ENCODE data around the gene KCNAB1.

KCNAB1 gene

DNA sequence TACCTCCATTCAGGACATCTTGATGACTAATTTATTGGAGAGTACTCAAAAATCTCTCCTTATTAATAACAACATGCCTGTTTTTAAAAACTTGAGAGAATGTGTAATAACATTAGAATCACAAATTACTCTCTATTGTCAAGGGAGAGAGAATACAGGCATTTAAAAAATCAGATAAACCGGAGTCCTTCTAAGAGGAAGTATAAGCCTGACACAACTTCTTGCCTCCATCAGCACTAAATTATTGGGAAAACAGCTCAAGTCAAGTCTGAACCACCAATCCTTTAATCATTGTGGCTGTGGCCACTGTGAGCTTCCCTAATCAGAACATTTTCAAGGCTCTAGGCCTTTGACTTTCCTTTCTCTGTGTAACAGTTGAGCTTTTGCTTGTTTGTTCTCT, 396.6 kb downstream of the KCNAB1 start:
- TF ChIP-seq FOXP2 (optimal IDR thresholded peaks at IDR 0.05; ENCODE audit: borderline replicate concordance, extremely low read depth, extremely low read length, insufficient read depth) (no peak), SIN3A (IDR thresholded peaks at IDR 0.05; ENCODE audit: borderline replicate concordance, insufficient read depth, low read length) (no peak), TAF1 (IDR thresholded peaks at IDR 0.05; ENCODE audit: borderline replicate concordance, insufficient read depth, low read length) (no peak), POLR2AphosphoS5 (IDR thresholded peaks at IDR 0.05; ENCODE audit: low read depth, low read length) (no peak)
- TF ChIP-seq, protein P1, sequence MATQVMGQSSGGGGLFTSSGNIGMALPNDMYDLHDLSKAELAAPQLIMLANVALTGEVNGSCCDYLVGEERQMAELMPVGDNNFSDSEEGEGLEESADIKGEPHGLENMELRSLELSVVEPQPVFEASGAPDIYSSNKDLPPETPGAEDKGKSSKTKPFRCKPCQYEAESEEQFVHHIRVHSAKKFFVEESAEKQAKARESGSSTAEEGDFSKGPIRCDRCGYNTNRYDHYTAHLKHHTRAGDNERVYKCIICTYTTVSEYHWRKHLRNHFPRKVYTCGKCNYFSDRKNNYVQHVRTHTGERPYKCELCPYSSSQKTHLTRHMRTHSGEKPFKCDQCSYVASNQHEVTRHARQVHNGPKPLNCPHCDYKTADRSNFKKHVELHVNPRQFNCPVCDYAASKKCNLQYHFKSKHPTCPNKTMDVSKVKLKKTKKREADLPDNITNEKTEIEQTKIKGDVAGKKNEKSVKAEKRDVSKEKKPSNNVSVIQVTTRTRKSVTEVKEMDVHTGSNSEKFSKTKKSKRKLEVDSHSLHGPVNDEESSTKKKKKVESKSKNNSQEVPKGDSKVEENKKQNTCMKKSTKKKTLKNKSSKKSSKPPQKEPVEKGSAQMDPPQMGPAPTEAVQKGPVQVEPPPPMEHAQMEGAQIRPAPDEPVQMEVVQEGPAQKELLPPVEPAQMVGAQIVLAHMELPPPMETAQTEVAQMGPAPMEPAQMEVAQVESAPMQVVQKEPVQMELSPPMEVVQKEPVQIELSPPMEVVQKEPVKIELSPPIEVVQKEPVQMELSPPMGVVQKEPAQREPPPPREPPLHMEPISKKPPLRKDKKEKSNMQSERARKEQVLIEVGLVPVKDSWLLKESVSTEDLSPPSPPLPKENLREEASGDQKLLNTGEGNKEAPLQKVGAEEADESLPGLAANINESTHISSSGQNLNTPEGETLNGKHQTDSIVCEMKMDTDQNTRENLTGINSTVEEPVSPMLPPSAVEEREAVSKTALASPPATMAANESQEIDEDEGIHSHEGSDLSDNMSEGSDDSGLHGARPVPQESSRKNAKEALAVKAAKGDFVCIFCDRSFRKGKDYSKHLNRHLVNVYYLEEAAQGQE (IDR thresholded peaks at IDR 0.05; ENCODE audit: insufficient read depth in 1 of 2, low read depth in 2 of 2, low read length in 2 of 2): no peak

DNA sequence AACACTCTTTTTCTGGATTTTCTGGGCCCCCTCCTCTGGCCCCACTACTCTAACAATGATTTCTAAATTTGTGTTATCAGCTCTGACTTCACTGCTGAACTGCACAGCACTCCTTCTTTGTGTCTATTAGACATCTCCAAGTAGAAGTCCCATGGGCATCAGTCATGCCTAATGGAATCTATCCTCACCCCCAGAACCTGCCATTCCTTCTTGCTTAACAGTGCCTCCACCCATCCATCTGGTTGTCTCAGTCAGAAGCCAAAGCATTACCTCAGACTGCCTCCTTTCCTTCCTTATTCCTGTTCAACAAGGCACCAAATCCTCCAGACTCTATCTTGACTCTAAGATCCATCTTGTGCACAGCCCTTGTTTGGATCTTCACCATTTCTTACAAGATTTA, 398.3 kb downstream of the KCNAB1 start:
- no peak for TF ChIP-seq FOXP2 (optimal IDR thresholded peaks at IDR 0.05; ENCODE audit: borderline replicate concordance, extremely low read depth, extremely low read length, insufficient read depth)
- TF ChIP-seq POLR2AphosphoS5 (IDR thresholded peaks at IDR 0.05; ENCODE audit: low read depth, low read length): no peak
- TF ChIP-seq, protein P1 (IDR thresholded peaks at IDR 0.05; ENCODE audit: insufficient read depth in 1 of 2, low read depth in 2 of 2, low read length in 2 of 2): no peak
- TF ChIP-seq TAF1 (IDR thresholded peaks at IDR 0.05; ENCODE audit: borderline replicate concordance, insufficient read depth, low read length): no peak
- no peak for TF ChIP-seq SIN3A (IDR thresholded peaks at IDR 0.05; ENCODE audit: borderline replicate concordance, insufficient read depth, low read length)

DNA sequence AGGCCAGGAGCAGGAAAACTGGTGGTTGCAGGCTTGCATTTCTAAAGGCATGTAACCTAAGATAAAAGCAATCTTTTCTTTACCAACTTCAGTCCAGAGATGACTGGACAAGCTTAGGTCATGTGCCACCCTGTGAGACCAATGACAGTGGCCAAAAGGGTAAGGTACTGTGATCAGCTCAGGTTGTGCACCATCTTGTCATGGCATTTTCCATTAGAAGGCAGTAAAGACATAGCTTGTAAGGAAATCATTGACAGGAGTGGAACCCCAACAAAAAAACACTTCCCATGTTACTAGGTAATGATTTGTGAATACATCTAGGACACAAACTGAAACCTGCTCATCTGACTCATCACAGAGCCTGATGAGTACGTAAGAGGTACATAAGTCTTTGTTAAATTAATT, 399.4 kb downstream of the KCNAB1 start:
- TF ChIP-seq FOXP2 (optimal IDR thresholded peaks at IDR 0.05; ENCODE audit: borderline replicate concordance, extremely low read depth, extremely low read length, insufficient read depth) (no peak), POLR2AphosphoS5 (IDR thresholded peaks at IDR 0.05; ENCODE audit: low read depth, low read length) (no peak), TAF1 (IDR thresholded peaks at IDR 0.05; ENCODE audit: borderline replicate concordance, insufficient read depth, low read length) (no peak), SIN3A (IDR thresholded peaks at IDR 0.05; ENCODE audit: borderline replicate concordance, insufficient read depth, low read length) (no peak)
- TF ChIP-seq, protein P1 (IDR thresholded peaks at IDR 0.05; ENCODE audit: insufficient read depth in 1 of 2, low read depth in 2 of 2, low read length in 2 of 2): no peak

DNA sequence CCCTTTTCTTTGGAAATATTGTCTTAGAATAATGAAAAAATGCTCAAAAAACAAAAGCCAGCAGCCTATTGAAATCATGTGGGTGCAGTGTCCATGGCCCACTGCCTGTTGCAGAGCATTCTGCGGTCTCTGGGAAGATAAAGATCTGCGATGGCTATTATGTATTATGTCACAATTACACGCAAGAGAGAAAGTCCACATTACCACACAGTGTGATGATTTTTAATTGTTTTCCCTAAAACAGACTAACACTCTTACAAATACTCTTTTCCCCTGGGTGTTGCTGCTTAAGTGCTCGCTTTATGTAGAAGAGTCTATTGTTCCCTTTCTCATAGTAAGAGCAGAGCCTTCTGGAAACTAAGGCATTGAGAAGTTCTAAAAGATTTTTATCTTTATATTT, 402.3 kb downstream of the KCNAB1 start:
- TF ChIP-seq SIN3A (IDR thresholded peaks at IDR 0.05; ENCODE audit: borderline replicate concordance, insufficient read depth, low read length) (no peak), FOXP2 (optimal IDR thresholded peaks at IDR 0.05; ENCODE audit: borderline replicate concordance, extremely low read depth, extremely low read length, insufficient read depth) (no peak), POLR2AphosphoS5 (IDR thresholded peaks at IDR 0.05; ENCODE audit: low read depth, low read length) (no peak), TAF1 (IDR thresholded peaks at IDR 0.05; ENCODE audit: borderline replicate concordance, insufficient read depth, low read length) (no peak)
- TF ChIP-seq, protein P1 (IDR thresholded peaks at IDR 0.05; ENCODE audit: insufficient read depth in 1 of 2, low read depth in 2 of 2, low read length in 2 of 2): no peak

DNA sequence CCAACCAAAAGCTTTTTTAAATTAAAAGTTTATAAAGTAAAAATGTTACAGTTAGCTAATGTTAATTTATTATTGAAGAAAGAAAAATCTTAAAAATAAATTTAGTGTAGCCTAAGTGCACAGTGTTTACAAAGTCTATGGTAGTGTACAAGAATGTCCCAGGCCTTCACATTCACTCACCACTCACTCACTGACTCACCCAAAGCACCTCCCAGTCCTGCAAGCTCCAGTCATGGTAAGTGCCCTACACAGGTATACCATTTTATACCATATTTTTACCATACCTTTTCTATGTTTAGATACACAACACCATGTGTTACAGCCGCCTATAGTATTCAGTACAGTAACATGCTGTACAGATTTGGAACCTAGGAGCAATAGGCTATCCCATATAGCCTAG, 405.4 kb downstream of the KCNAB1 start:
- TF ChIP-seq POLR2AphosphoS5 (IDR thresholded peaks at IDR 0.05; ENCODE audit: low read depth, low read length): no peak
- no peak for TF ChIP-seq SIN3A (IDR thresholded peaks at IDR 0.05; ENCODE audit: borderline replicate concordance, insufficient read depth, low read length)
- no peak for TF ChIP-seq TAF1 (IDR thresholded peaks at IDR 0.05; ENCODE audit: borderline replicate concordance, insufficient read depth, low read length)
- TF ChIP-seq, protein P1 (IDR thresholded peaks at IDR 0.05; ENCODE audit: insufficient read depth in 1 of 2, low read depth in 2 of 2, low read length in 2 of 2): no peak
- TF ChIP-seq FOXP2 (optimal IDR thresholded peaks at IDR 0.05; ENCODE audit: borderline replicate concordance, extremely low read depth, extremely low read length, insufficient read depth): no peak

Data from PFSK-1 (cell line).